CD4-positive, alpha-beta T cell treated with Interleukin-17A for 1 hour (primary cell): ENCODE results near the gene AIFM3.
"Not testable (repeated sequence)": the region's sequence is repeated elsewhere in the genome, so short reads cannot be mapped to it uniquely, and the experiment has no call there.

ENCODE experiments used
- DNase-seq: peaks from one replicate; pipeline ENCODE4 v3.0.0-alpha.2; 2020

AIFM3 gene

GRCh38 chr22:20992056-20992442, 25.0 kb downstream of the AIFM3 start:
- no peak for DNase-seq

- DNase-seq, result no peak
Measured at GRCh38 chr22:20992456-20993303, 25.6 kb downstream of the AIFM3 start.

GRCh38 chr22:20993304-20994127, 26.5 kb downstream of the AIFM3 start:
- no peak for DNase-seq

DNA sequence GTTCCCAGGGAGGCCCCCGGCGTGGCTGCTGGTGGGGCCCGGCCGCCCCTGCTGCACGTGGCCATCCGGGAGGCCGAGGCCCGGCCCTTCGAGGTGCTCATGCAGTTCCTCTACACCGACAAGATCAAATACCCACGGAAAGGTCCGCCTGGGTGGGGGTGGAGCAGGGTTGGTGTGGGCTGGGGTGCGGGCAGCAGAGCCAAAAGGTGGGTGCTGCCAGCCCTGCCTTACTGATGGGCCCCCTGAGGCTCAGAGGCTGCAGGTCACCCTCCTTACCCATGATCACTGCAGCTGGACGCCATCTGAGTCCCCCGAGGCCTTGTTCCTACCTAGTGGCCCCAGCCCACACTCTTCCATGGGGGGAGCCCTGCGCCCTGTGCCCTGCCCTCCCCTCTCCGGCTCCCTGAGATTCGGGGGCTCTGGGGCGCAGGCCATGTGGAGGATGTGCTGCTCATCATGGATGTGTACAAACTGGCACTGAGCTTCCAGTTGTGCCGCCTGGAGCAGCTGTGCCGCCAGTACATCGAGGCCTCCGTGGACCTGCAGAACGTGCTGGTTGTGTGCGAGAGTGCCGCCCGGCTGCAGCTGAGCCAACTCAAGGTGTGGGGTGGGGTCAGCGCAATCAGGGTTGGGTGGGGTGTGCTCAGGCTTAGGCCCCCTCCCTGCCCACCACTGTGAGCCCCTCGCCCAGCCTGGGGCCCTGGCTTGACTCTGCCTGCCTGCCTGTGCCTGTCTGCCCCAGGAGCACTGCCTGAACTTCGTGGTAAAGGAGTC, 27.3 kb downstream of the AIFM3 start:
- no peak for DNase-seq

GRCh38 chr22:20994902-20995241, 27.8 kb downstream of the AIFM3 start:
- no peak for DNase-seq

GRCh38 chr22:20995329-20996030, 28.4 kb downstream of the AIFM3 start:
- DNase-seq, result no peak

DNA sequence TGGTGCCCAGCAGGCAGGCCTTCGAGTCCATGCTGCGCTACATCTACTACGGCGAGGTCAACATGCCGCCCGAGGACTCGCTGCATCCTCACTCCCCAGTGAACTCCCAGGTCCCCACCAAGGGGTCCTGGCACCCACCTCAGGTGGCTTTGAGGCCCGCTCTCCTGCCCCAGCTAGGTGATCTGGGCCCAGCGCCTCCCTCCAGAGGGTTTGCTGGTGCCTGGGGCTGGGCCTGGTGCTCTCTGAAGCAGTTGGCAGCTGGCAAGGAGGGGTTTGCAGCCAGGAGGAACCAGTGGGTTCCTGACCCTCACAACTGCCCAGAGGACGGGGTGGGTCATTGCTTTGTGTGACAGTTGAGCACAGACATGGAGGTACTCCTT, 29.0 kb downstream of the AIFM3 start:
- no peak for DNase-seq

DNA sequence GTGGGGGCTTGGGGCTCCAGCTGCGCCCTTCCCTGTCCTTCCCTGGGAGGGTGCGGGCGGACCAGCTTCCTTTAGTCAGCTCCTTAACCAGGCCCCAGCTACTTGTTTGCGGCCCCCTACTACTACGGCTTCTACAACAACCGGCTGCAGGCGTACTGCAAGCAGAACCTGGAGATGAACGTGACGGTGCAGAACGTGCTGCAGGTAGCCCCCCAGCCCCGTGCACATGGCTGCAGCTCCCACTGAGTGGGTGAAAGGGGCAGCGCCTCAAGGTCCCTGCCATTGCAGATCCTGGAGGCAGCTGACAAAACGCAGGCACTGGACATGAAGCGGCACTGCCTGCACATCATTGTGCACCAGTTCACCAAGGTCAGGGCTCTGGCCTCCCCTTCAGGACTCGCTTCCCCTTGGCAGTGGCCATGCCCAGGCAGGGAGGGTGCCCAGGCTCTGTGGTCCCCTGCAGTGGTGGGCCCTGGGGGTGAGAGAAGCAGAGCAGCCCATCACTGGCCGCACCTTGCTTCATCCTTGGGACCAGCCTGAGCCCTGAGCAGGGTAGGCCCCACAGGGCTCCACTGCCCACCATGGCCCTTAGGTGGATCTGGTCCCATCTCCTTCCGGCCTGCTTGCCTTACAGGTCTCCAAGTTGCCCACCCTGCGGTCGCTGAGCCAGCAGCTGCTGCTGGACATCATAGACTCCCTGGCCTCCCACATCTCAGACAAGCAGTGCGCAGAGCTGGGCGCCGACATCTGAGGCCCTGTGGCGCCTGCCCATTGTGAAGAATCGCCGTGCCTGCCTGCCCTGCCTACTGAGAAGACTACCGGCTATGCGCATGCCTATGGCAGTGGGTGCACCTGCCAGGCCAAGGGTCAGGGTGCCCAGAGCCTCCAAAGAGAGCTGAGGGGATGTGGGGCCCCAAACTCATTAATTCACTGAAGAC, 29.8 kb downstream of the AIFM3 start:
- no peak for DNase-seq

DNA sequence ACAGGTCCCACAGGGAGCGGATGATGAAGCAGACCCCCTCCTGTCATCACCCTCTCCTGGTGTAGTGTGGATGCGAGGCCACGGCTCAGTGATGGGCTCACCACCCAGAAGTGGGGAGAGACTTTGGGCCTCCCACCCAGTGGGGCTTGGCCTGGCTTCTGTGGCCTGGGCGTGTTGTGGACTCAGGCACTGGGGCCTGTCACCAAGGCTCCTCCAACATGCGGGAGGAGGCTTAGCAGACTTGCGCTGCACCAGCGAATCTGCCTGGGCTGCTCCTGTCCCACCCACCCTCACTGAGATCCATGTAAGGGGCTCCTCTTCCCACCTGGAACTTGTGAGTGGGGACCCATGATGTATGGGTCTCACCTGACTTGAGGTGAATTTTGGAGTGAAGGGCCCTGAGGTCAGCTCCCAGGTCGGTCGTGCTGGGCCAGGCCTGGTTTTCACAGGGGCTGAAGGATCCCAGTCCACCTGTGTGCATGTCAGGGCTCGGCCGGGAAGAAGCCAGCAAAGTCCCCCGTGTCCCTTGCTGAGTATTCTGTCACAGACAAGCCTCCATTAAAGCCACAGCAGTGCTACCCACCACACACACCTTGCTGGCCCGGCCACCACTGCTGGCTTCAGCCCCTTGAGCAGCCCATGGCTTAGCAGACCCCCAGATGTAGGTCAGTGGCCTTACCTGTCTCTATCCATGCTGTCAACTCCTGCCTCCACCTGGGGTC, 30.6 kb downstream of the AIFM3 start:
- no peak for DNase-seq

- DNase-seq, result no peak
Measured at GRCh38 chr22:20998411-20999336, 31.6 kb downstream of the AIFM3 start.

GRCh38 chr22:20999350-21000206, 32.5 kb downstream of the AIFM3 start:
- no peak for DNase-seq

- DNase-seq, result no peak
Measured at GRCh38 chr22:21000207-21000986, 33.3 kb downstream of the AIFM3 start.

GRCh38 chr22:21000987-21001600, 34.0 kb downstream of the AIFM3 start:
- DNase-seq, result no peak

DNA sequence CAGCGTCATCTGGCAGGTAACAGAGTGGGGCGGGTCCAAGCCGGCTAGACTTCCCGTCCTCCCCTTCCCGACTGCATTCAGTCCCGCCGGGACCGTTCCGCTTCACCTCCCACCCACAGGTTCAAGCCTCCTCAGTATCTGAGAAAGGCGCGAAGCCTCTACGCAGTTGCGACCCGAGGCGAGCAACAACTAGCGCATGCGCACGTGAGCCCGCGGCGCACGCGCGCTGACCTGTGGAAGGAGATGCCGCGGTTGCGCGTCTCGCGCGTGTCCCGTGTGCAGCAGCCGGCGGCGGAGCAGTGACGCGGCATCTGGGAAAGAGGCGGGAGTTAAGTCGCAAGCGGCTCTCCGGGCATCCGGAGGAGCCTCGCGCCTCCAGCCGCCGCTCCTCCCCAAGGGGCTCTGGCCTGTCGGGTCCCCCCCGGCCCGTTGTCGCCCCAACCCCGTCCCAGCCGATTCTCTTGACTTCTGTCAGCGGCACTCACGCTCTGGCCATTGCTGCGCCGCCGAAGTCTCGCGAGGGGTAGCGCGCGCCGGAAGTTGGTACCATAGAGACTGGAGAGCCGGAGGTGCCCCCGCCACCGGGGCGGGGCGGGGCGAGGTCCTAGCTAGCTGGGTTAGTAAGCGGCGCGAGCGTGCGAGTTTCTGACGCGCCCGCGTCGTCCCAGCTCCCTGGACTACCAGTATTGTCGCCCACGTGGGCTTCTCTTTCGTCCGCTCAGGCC, 34.7 kb downstream of the AIFM3 start, which contains the start of gene THAP7:
Gene THAP7, minus strand, starts transcription at position 518 of the 725 bp plus-strand sequence. Its CDS starts 207 bp downstream, at position 311.
- DNase-seq, result peak; percentile 96

DNA sequence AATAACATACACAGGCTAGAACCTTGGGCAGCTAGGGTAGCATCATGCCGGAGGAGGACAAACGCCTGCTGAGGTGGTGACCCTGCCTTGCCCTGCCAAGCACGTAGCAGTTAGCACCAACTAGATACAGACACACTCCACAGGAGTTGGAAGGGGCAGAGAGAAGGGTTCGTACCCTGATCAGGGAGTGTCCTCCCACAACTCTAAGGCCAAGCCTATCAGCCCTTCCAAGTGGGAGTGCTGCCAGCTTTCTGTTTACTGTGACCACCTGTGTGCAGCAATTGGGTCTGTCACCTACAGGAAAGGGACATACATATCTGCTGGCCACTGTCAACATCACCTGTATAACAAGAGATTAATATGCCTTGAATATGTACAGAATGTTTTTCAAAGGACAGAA, 36.7 kb downstream of the AIFM3 start:
- DNase-seq, result no peak

GRCh38 chr22:21009208-21009607, 42.2 kb downstream of the AIFM3 start:
- DNase-seq, result not testable (repeated sequence)
